ENCODE measurements around the gene ADAR.
A peak's percentile ranks its signal among the peaks of the same experiment; 100 is the strongest.

ADAR gene

GRCh38 chr1:154546264-154547063 lies 61.5 kb downstream of the ADAR start:
- no peak for DNase-seq (ENCODE audit: low spot score)
- peak; percentile 53 for TF ChIP-seq CTCF (IDR thresholded peaks at IDR 0.05)
- no peak overlapping the region for H3K27ac ChIP-seq
- no peak overlapping the region for H3K4me3 ChIP-seq

- DNase-seq (ENCODE audit: low spot score) = no peak
- H3K4me3 ChIP-seq = no peak overlapping the region
- no peak for TF ChIP-seq CTCF (IDR thresholded peaks at IDR 0.05)
Measured at GRCh38 chr1:154541231-154541630, 66.8 kb downstream of the ADAR start.

GRCh38 chr1:154539486-154540483 lies 68.2 kb downstream of the ADAR start:
- no peak for DNase-seq (ENCODE audit: low spot score)
- TF ChIP-seq CTCF (IDR thresholded peaks at IDR 0.05) = no peak
- no peak overlapping the region for H3K27ac ChIP-seq

More at GRCh38 chr1:154541231-154541630, 66.8 kb downstream of the ADAR start:
- no peak overlapping the region for H3K27ac ChIP-seq

GRCh38 chr1:154536570-154536969 lies 71.4 kb downstream of the ADAR start:
- no peak overlapping the region for H3K4me3 ChIP-seq
- H3K27ac ChIP-seq = no peak overlapping the region
- TF ChIP-seq CTCF (IDR thresholded peaks at IDR 0.05) = no peak

More at GRCh38 chr1:154539486-154540483, 68.2 kb downstream of the ADAR start:
- H3K4me3 ChIP-seq = no peak overlapping the region

GRCh38 chr1:154533952-154534844 lies 73.8 kb downstream of the ADAR start:
- no peak overlapping the region for H3K4me3 ChIP-seq
- no peak overlapping the region for H3K27ac ChIP-seq
- no peak for TF ChIP-seq CTCF (IDR thresholded peaks at IDR 0.05)
- DNase-seq (ENCODE audit: low spot score) = no peak

More at GRCh38 chr1:154536570-154536969, 71.4 kb downstream of the ADAR start:
- DNase-seq (ENCODE audit: low spot score) = no peak
